ENCODE data around the gene PIN1.

- TF ChIP-seq CTCF (IDR thresholded peaks at IDR 0.05; ENCODE audit: control extremely low read depth in 1 of 3, insufficient read depth in 1 of 3, low read depth in 1 of 3, low read length in 3 of 3) (no peak), POLR2AphosphoS5 (IDR thresholded peaks at IDR 0.05; ENCODE audit: low read depth, low read length) (peak; percentile 76), EZH2 (IDR thresholded peaks at IDR 0.05; ENCODE audit: low read depth, low read length, severe bottlenecking) (no peak), JUN (IDR thresholded peaks at IDR 0.05; ENCODE audit: low read depth, low read length) (no peak), EP300 (IDR thresholded peaks at IDR 0.05; ENCODE audit: borderline replicate concordance in 1 of 2, low read depth in 2 of 2, low read length in 2 of 2) (no peak), ATF3 (IDR thresholded peaks at IDR 0.05; ENCODE audit: insufficient read depth, low read depth, low read length) (no peak), RXRA (IDR thresholded peaks at IDR 0.05; ENCODE audit: insufficient read depth, low read depth, low read length) (no peak), NRF1 (IDR thresholded peaks at IDR 0.05; ENCODE audit: low read depth, low read length) (no peak), YY1 (IDR thresholded peaks at IDR 0.05; ENCODE audit: low read depth, low read length) (no peak)
These were observed 7.6 kb upstream of the PIN1 start, which contains the start of gene UBL5 for GRCh38 chr19:9827289-9828238.
